Sciatic nerve (tissue), 2 donors: ENCODE measurements around the gene LSAMP. TPM values are rescaled to one million over a fixed set of nuclear protein-coding genes. Genes with fewer than 3 reads are reported as not detected.

Experiments
- ATAC-seq: fragments of 200-7000 bp; cut with Tn5 transposase; one replicate; pipeline ENCODE4 v1.9.1; 2020; ENCODE audit warnings: mild to moderate bottlenecking, moderate library complexity
- DNase-seq: peaks from one replicate; pipeline ENCODE4 v3.0.0-alpha.2; 2020; ENCODE audit warnings: low spot score
- intact Hi-C: fragments of 100-400 bp; cut with DNase I; formaldehyde crosslinking; loops from one replicate; pipeline ENCODE4 v1.14.2; 2022
- total RNA-seq: library from RNA; stranded (reverse); fragmentation: NEBNext Ultra II Directional; extraction: Animal tissue kit (Norgen Biotek cat#: 25700); gene quantifications from one replicate; pipeline ENCODE4 v1.2.1, GENCODE V29; 2021
- donor health status: DM: no; HTN: no; CAD: no.
- donor health status: DM: no; HTN: no; CAD: no.

LSAMP gene
- total RNA-seq, 1 donor from 2014 or later = 5.3 TPM

- intact Hi-C loops = no loop called here
- DNase-seq (no peak), ATAC-seq (no peak)
Observed at GRCh38 chr3:115905871-115906270, 539.4 kb downstream of the LSAMP start.

- no peak for DNase-seq
- intact Hi-C loops = loop anchor here (1.0 kb wide), 1 partner anchor 27 kb away; no protein-coding TSS in a partner anchor
Observed at GRCh38 chr3:115903843-115904242, 541.4 kb downstream of the LSAMP start.

GRCh38 chr3:115901008-115901407 lies 544.3 kb downstream of the LSAMP start:
- ATAC-seq (no peak), DNase-seq (no peak)
- intact Hi-C loops = no loop called here

More at GRCh38 chr3:115903843-115904242, 541.4 kb downstream of the LSAMP start:
- ATAC-seq = no peak

- intact Hi-C loops = no loop called here
- ATAC-seq = no peak
- DNase-seq = no peak
Observed at GRCh38 chr3:115899535-115899934, 545.8 kb downstream of the LSAMP start.

- intact Hi-C loops = no loop called here
- no peak for DNase-seq
- ATAC-seq = no peak
Observed at GRCh38 chr3:115898656-115899410, 546.5 kb downstream of the LSAMP start.

GRCh38 chr3:115891006-115891636 lies 554.2 kb downstream of the LSAMP start:
- intact Hi-C loops = no loop called here
- no peak for ATAC-seq
- no peak for DNase-seq

- ATAC-seq (no peak), DNase-seq (no peak)
- intact Hi-C loops = no loop called here
Observed at GRCh38 chr3:115890579-115890978, 554.7 kb downstream of the LSAMP start.

- intact Hi-C loops = no loop called here
- ATAC-seq (no peak), DNase-seq (no peak)
Observed at GRCh38 chr3:115885621-115886020, 559.7 kb downstream of the LSAMP start.

- intact Hi-C loops = loop anchor here (1.0 kb wide), 1 partner anchor 26 kb away; no protein-coding TSS in a partner anchor
- no peak for DNase-seq
- ATAC-seq = peak; percentile 55
Observed at GRCh38 chr3:115877615-115877899, 567.7 kb downstream of the LSAMP start.

- intact Hi-C loops = loop anchor here (1.0 kb wide), 1 partner anchor 26 kb away; no protein-coding TSS in a partner anchor
- no peak for DNase-seq
- peak; percentile 53 for ATAC-seq
Observed at GRCh38 chr3:115876876-115877614, 568.2 kb downstream of the LSAMP start.

GRCh38 chr3:115875460-115875859 lies 569.8 kb downstream of the LSAMP start:
- ATAC-seq = no peak
- no peak for DNase-seq

GRCh38 chr3:115871735-115872134 lies 573.6 kb downstream of the LSAMP start:
- ATAC-seq = no peak
- intact Hi-C loops = no loop called here
- no peak for DNase-seq

More at GRCh38 chr3:115875460-115875859, 569.8 kb downstream of the LSAMP start:
- intact Hi-C loops = no loop called here

- intact Hi-C loops = no loop called here
- no peak for DNase-seq
- ATAC-seq = no peak
Observed at GRCh38 chr3:115864911-115865310, 580.4 kb downstream of the LSAMP start.

GRCh38 chr3:115862849-115863248 lies 582.4 kb downstream of the LSAMP start:
- intact Hi-C loops = no loop called here

GRCh38 chr3:115862099-115862498 lies 583.2 kb downstream of the LSAMP start:
- intact Hi-C loops = no loop called here
- ATAC-seq (no peak), DNase-seq (no peak)

More at GRCh38 chr3:115862849-115863248, 582.4 kb downstream of the LSAMP start:
- no peak for ATAC-seq
- DNase-seq = no peak

- DNase-seq = no peak
- intact Hi-C loops = no loop called here
- ATAC-seq = no peak
Observed at GRCh38 chr3:115861166-115861733, 584.0 kb downstream of the LSAMP start.

GRCh38 chr3:115860766-115861165 lies 584.5 kb downstream of the LSAMP start:
- DNase-seq = no peak
- intact Hi-C loops = no loop called here
- no peak for ATAC-seq

- intact Hi-C loops = no loop called here
- no peak for ATAC-seq
Observed at GRCh38 chr3:115859002-115859807, 586.1 kb downstream of the LSAMP start.

More at GRCh38 chr3:115859002-115859807, 586.1 kb downstream of the LSAMP start:
- DNase-seq = no peak
